ENCODE results near the gene CNGA2.

DNA sequence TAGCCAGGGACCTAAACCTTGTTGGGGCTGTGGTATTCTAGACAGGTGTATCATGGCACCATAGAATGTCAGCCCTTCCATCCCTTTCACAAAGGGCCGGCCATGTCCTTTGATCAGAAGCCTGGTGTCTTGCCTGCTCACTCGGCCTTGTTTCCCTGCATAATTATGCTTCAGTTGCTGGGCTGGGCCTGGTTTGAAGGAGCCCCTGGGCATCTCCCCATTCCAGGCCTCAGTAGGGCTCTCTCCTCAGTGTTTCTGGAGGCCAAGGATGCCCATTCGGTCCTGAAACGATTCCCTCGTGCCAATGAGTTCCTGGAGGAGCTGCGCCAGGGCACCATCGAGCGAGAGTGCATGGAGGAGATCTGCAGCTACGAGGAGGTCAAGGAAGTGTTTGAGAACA lies 34.8 kb upstream of the CNGA2 start:
- TF ChIP-seq, protein P1, sequence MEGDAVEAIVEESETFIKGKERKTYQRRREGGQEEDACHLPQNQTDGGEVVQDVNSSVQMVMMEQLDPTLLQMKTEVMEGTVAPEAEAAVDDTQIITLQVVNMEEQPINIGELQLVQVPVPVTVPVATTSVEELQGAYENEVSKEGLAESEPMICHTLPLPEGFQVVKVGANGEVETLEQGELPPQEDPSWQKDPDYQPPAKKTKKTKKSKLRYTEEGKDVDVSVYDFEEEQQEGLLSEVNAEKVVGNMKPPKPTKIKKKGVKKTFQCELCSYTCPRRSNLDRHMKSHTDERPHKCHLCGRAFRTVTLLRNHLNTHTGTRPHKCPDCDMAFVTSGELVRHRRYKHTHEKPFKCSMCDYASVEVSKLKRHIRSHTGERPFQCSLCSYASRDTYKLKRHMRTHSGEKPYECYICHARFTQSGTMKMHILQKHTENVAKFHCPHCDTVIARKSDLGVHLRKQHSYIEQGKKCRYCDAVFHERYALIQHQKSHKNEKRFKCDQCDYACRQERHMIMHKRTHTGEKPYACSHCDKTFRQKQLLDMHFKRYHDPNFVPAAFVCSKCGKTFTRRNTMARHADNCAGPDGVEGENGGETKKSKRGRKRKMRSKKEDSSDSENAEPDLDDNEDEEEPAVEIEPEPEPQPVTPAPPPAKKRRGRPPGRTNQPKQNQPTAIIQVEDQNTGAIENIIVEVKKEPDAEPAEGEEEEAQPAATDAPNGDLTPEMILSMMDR (IDR thresholded peaks at IDR 0.05), result no peak
- TF ChIP-seq POLR2A (IDR thresholded peaks at IDR 0.05), result no peak
